CD4-positive, alpha-beta T cell (primary cell): Measurements from ENCODE around the gene TFR2. TPM values are rescaled to one million over a fixed set of nuclear protein-coding genes. Genes with fewer than 3 reads are reported as not detected.
A peak's percentile ranks its signal among the peaks of the same experiment; 100 is the strongest.

ENCODE experiments used
- ATAC-seq: fragments of 200-7000 bp; cut with Tn5 transposase; one replicate; pipeline ENCODE4 v1.10.0; 2022; ENCODE audit warnings: mild to moderate bottlenecking; ENCODE audit not compliant: poor library complexity
- CTCF ChIA-PET: fragments of 350-600 bp; sonication (Branson Sonifier 250); formaldehyde crosslinking; loops from one replicate; lab custom pipeline; 2021; ENCODE audit warnings: antibody characterized with exemption, inconsistent platforms; lab: Charles Lee
- POLR2A ChIA-PET: fragments of 350-600 bp; sonication (Branson Sonifier 250); formaldehyde crosslinking; loops from one replicate; lab custom pipeline; 2021; ENCODE audit warnings: antibody characterized with exemption, inconsistent platforms; lab: Charles Lee
- DNase-seq, 14 experiments: peaks; one replicate each; pipeline ENCODE4 v3.0.0-alpha.2; 2013 to 2020; ENCODE audit warnings: mixed read lengths in 2 of 14
- H3K27ac ChIP-seq, 2 donors: one replicate each; pipeline versions ENCODE4 v1.5.1 to v1.7.0; 2013; ENCODE audit warnings: low read length in 2 of 2, low read depth in 1 of 2, mild to moderate bottlenecking in 1 of 2
- H3K27me3 ChIP-seq, 2 experiments: 1 replicate in 1 of 2; 2 replicates in 1 of 2; pipeline versions ENCODE4 v1.6.1 to v1.7.0; 2013; ENCODE audit warnings: low read length in 2 of 2, control low read depth in 1 of 2, mild to moderate bottlenecking in 1 of 2, moderate library complexity in 1 of 2; ENCODE audit not compliant: insufficient read depth in 2 of 2, control insufficient read depth in 1 of 2
- H3K36me3 ChIP-seq: one replicate; pipeline ENCODE4 v1.6.1; 2013; ENCODE audit warnings: low read length, control low read depth; ENCODE audit not compliant: insufficient read depth
- H3K4me1 ChIP-seq: one replicate; pipeline ENCODE4 v1.6.1; 2013; ENCODE audit warnings: low read length, control low read depth; ENCODE audit not compliant: insufficient read depth
- H3K4me3 ChIP-seq: one replicate; pipeline ENCODE4 v1.5.1; 2013; ENCODE audit warnings: mild to moderate bottlenecking, low read length, moderate library complexity
- H3K9me3 ChIP-seq, 2 experiments: 1 replicate in 1 of 2; 2 replicates in 1 of 2; pipeline versions ENCODE4 v1.6.1 to v1.7.0; 2013; ENCODE audit warnings: low read length in 2 of 2, mild to moderate bottlenecking in 2 of 2, control low read depth in 1 of 2, moderate library complexity in 1 of 2; ENCODE audit not compliant: control insufficient read depth in 1 of 2, insufficient read depth in 1 of 2
- H3K27ac Mint-ChIP-seq: one replicate; pipeline ENCODE4 v1.8.0; 2020; ENCODE audit warnings: mixed read lengths
- H3K27me3 Mint-ChIP-seq: one replicate; pipeline ENCODE4 v1.8.0; 2021; ENCODE audit warnings: mixed read lengths
- H3K36me3 Mint-ChIP-seq: one replicate; pipeline ENCODE4 v1.8.0; 2021; ENCODE audit warnings: low read depth, mixed read lengths
- H3K4me1 Mint-ChIP-seq: one replicate; pipeline ENCODE4 v1.8.0; 2021; ENCODE audit warnings: low read depth, mixed read lengths
- H3K4me3 Mint-ChIP-seq: one replicate; pipeline ENCODE4 v1.8.0; 2020; ENCODE audit warnings: mild to moderate bottlenecking, mixed read lengths
- H3K9me3 Mint-ChIP-seq: one replicate; pipeline ENCODE4 v1.8.0; 2020; ENCODE audit warnings: mixed read lengths
- intact Hi-C, 2 experiments: fragments of 100-400 bp; cut with DNase I in 1 of 2; cut with micrococcal nuclease in 1 of 2; formaldehyde crosslinking; loops; one replicate each; pipeline versions ENCODE4 v1.15.1 to v1.9.0; 2023 to 2025; cut with DNase I, micrococcal nuclease
- total RNA-seq, 174 experiments: library from RNA in 2 of 174; stranded (reverse) in 2 of 174; gene quantifications; one replicate each; pipeline ENCODE4 v1.2.3 and lab custom pipeline; 2021 to 2026
- TF ChIP-seq, protein P1 (sequence below): fragments of 200-600 bp; IDR thresholded peaks from one replicate; pipeline ENCODE4 v1.8.0; 2022; ENCODE audit warnings: antibody characterized with exemption, mild to moderate bottlenecking

The TFR2 gene
- total RNA-seq, 2 experiments from 2014 or later = 1.7 to 2.3 TPM

DNA sequence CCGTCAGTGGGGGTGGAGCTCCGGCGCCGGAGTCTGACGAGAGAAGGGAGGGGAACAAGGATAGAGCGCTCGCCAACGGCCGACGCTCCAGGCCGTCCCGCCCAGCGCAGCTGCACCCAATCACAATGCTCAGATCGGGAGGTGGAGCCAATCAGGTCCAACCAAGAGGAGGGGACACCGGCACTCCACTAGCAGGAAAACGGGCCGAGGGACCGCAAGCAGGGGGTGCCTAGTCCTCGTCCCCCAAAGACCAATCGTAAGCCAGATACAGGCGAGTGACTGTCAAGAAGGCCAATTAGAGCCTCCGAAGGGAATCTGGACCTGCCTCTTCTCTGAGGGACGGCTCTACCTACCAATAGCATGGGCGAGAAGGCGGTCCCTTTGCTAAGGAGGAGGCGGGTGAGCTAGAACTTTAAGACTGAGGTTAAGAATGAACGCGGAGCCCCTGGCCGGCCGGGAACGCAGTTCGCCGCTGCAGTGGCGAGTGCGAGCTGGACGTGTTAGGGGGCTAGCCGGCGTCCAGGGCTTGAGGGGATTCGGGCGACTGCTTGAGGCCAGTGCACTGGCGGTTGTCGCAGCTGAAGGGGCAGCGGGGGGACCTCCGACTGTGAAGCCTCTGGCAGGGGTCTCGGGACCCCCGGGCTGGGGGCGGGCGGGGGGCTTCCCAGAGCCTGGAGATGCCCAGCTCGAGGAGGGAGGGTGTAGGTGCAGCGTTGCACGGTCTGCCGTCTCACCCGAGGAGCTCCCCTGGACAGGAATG, 54.9 kb downstream of the TFR2 start, which contains the start of gene FBXO24:
FBXO24 (plus strand) TSS at position 63 of the 760 bp plus-strand sequence; CDS start at position 361, 298 bp downstream.
- TF ChIP-seq, protein P1, sequence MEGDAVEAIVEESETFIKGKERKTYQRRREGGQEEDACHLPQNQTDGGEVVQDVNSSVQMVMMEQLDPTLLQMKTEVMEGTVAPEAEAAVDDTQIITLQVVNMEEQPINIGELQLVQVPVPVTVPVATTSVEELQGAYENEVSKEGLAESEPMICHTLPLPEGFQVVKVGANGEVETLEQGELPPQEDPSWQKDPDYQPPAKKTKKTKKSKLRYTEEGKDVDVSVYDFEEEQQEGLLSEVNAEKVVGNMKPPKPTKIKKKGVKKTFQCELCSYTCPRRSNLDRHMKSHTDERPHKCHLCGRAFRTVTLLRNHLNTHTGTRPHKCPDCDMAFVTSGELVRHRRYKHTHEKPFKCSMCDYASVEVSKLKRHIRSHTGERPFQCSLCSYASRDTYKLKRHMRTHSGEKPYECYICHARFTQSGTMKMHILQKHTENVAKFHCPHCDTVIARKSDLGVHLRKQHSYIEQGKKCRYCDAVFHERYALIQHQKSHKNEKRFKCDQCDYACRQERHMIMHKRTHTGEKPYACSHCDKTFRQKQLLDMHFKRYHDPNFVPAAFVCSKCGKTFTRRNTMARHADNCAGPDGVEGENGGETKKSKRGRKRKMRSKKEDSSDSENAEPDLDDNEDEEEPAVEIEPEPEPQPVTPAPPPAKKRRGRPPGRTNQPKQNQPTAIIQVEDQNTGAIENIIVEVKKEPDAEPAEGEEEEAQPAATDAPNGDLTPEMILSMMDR = no peak
- H3K4me1 Mint-ChIP-seq = peaks cover 35% of the 10 kb centered on the region
- peak within 1 kb of the TSS; percentile 93 to 96 for H3K27ac ChIP-seq

DNA sequence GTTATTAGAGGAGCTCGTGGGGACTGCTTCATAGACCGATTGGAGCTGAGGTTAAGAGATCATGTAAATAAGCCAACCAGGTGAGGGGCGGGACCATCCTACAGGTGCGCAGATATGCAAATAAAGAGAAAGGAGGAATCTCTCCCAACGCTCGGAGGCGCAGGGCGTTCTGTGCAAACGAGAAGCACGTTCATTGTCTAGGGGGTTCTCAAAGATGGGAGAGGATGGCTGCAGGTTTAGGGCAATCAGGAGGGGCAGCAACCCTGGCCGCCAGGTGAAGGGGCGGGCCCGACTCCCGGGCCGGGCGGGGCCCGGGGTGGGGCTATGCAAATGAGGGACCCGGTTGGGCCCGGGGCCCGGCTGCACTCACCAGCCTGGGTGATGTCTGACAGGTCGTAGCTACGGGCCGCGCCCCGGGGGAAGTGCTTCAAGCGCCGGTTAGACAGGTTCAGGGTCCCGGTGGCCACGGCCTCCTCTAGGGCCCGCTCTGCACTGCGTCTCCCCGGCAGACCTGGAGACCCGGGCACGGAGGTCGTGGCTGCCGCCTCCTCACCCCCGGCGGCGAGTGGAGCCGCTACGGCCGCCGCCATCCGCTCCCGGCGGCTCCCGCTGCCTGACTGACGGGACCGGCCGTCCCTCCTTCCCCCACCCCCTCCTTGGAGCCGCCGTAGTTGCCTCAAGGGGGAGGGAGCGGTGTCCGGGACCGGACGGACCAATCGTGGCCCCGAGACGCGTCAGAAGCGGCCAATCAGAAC, 55.7 kb downstream of the TFR2 start, which contains the start of gene LRCH4:
LRCH4 (minus strand) TSS at position 619 of the 755 bp plus-strand sequence; CDS start at position 590, 29 bp downstream.
- H3K4me1 ChIP-seq = peaks cover 58% of the 10 kb centered on the region
- H3K9me3 ChIP-seq = no peaks in the 10 kb centered on the region
- peaks cover 24% of the 10 kb centered on the region for H3K36me3 ChIP-seq
- TF ChIP-seq, protein P1 = no peak
- intact Hi-C loops = loop anchor here (1.0 to 2.0 kb wide), 5 partner anchors 15 to 89 kb away; partner anchors contain the start of genes AGFG2 (in 1 of the 2) and MOSPD3 (in 1 of the 2)
- peaks cover 35% of the 10 kb centered on the region for H3K4me1 Mint-ChIP-seq
- peak within 1 kb of the TSS; percentile 93 to 96 for H3K27ac ChIP-seq
- no peaks in the 10 kb centered on the region for H3K27me3 Mint-ChIP-seq
- DNase-seq (peak; percentile 42 to 82 (median 56)), ATAC-seq (peak; percentile 14)
- H3K27me3 ChIP-seq = peaks cover 0 to 4% of the 10 kb centered on the region in 2 experiments
- no peak within 1 kb of the TSS for H3K27ac Mint-ChIP-seq
- POLR2A ChIA-PET = interaction anchor here (0.6 to 4.9 kb wide), 44 partner anchors 8 to 1027 kb away, joined by 3 to 113 read pairs (median 8); partner anchors contain the start of genes AGFG2, GIGYF1, GNB2 and GPC2
- peak within 1 kb of the TSS; percentile 95 for H3K4me3 ChIP-seq
- peak within 1 kb of the TSS; percentile 97 for H3K4me3 Mint-ChIP-seq
- H3K36me3 Mint-ChIP-seq = peaks cover 17% of the 10 kb centered on the region
- H3K9me3 Mint-ChIP-seq = no peaks in the 10 kb centered on the region
- CTCF ChIA-PET = interaction anchor here (0.7 to 2.2 kb wide), 9 partner anchors 17 to 119 kb away, joined by 3 to 8 read pairs (median 4); partner anchors contain the start of gene MOSPD3

More for the DNA sequence above, 54.9 kb downstream of the TFR2 start, which contains the start of gene FBXO24:
- Mint-ChIP-seq H3K27me3 (no peaks in the 10 kb centered on the region), H3K9me3 (no peaks in the 10 kb centered on the region), H3K27ac (no peak within 1 kb of the TSS), H3K4me3 (peak within 1 kb of the TSS; percentile 97), H3K36me3 (peaks cover 17% of the 10 kb centered on the region)
- peaks cover 50% of the 10 kb centered on the region for H3K4me1 ChIP-seq
- intact Hi-C loops = loop anchor here (1.0 to 2.0 kb wide), 5 partner anchors 16 to 48 kb away; partner anchors contain the start of genes AGFG2 (in 1 of the 2) and MOSPD3 (in 1 of the 2)
- peak within 1 kb of the TSS; percentile 95 for H3K4me3 ChIP-seq
- DNase-seq (peak; percentile 98 to 100 (median 99)), ATAC-seq (peak; percentile 82)
- peaks cover 0 to 5% of the 10 kb centered on the region in 2 experiments for H3K27me3 ChIP-seq
- H3K9me3 ChIP-seq = no peaks in the 10 kb centered on the region
- POLR2A ChIA-PET = interaction anchor here (0.6 to 4.9 kb wide), 45 partner anchors 9 to 1028 kb away, joined by 3 to 113 read pairs (median 7); partner anchors contain the start of genes AGFG2, GIGYF1, GNB2 and GPC2
- H3K36me3 ChIP-seq = peaks cover 17% of the 10 kb centered on the region
- CTCF ChIA-PET = interaction anchor here (0.6 to 2.1 kb wide), 7 partner anchors 17 to 119 kb away, joined by 3 to 8 read pairs (median 4); partner anchors contain the start of gene MOSPD3
